IMR-90 (cell line): ENCODE data around the gene GARNL3.

Experiments used
- BHLHE40 ChIP-seq: fragments of 150-350 bp; IDR thresholded peaks from 2 replicates; pipeline ENCODE4 v1.6.1; 2016; ENCODE audit warnings: mild to moderate bottlenecking, low read depth, low read length
- CEBPB ChIP-seq: IDR thresholded peaks from 2 replicates; pipeline ENCODE4 v1.6.1; 2012; ENCODE audit warnings: low read depth, low read length, improper control_type of control experiment
- CTCF ChIP-seq: conservative IDR thresholded peaks from 2 replicates; pipeline ENCODE4 v1.5.1; 2012; ENCODE audit warnings: mild to moderate bottlenecking, low read depth, low read length, improper control_type of control experiment
- ELK1 ChIP-seq: fragments of 150-350 bp; IDR thresholded peaks from 2 replicates; pipeline ENCODE4 v1.6.1; 2016; ENCODE audit warnings: low read depth, mild to moderate bottlenecking, low read length, moderate library complexity, borderline replicate concordance
- POLR2A ChIP-seq: IDR thresholded peaks from 2 replicates; pipeline ENCODE4 v1.6.1; 2012; ENCODE audit warnings: mild to moderate bottlenecking, low read depth, low read length
- RAD21 ChIP-seq: IDR thresholded peaks from 2 replicates; pipeline ENCODE4 v1.6.1; 2012; ENCODE audit warnings: low read length, improper control_type of control experiment
- SMC3 ChIP-seq: fragments of 150-350 bp; IDR thresholded peaks from 2 replicates; pipeline ENCODE4 v1.6.1; 2016; ENCODE audit warnings: low read depth, mild to moderate bottlenecking, antibody characterized with exemption, low read length, moderate library complexity

GRCh38 chr9:127382541-127382940 lies 118.0 kb downstream of the GARNL3 start:
- TF ChIP-seq CTCF (no peak), RAD21 (no peak), ELK1 (no peak), POLR2A (no peak), CEBPB (no peak), SMC3 (no peak), BHLHE40 (no peak)
